HG03196 (cell line): ENCODE results near the gene RIN2.
"Not testable (repeated sequence)": the region's sequence is repeated elsewhere in the genome, so short reads cannot be mapped to it uniquely, and the experiment has no call there.

ENCODE experiments used
- ATAC-seq: cut with Tn5 transposase; IDR thresholded peaks from one replicate; pipeline ENCODE4 v1.9.1; 2021; ENCODE audit not compliant: unreplicated experiment

The RIN2 gene

DNA sequence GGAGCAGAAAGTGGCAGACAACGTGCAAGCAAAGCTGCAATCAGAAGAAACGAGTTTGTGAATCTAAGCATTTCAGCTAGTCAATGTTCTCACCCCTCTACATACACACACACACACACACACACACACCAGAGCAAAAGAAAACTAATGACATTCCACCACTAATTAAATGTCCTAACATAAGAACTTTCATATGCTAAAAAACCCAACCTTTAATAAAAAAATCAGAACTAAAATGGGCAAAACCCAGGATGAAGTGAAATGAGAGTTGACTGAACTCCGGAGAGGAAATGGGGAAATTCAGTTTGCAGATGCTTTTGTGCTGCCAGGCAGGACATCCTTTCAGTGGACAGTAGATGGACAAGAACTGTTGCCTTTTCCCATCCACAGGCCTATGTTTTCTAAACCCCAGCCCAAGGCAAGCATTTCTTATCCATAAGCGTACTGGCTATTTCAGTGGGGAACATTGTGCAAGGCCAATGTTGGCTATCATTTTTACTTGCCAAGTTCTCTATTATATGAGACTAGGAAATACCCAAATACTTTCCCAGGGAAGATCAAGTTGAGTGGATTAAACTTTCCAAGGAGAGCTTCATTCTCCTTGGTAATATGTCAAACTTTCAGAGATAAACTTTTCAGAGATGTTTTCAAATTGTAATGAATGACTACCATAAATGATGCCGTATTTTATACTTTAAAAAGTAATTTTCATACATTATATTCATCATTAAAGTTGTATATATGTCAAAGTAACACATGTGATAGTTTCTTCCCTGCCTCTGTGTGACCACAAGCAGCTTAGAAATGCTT is 27.3 kb downstream of the RIN2 start:
- no peak for ATAC-seq

DNA sequence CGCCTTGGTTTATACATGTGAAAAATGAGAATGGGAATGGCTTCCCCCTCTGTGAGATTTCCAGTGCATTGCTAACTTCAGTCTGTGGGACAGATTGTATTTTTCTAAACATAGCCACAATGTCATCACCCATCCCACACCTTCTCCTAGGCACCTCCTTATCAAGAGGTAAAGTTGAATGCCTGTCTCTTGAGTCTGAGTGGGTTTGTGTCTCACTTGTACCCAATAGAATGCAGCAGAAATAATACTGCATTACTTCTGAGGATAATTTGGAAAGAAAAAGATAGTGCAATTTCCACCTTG is 27.9 kb downstream of the RIN2 start:
- ATAC-seq, result no peak

DNA sequence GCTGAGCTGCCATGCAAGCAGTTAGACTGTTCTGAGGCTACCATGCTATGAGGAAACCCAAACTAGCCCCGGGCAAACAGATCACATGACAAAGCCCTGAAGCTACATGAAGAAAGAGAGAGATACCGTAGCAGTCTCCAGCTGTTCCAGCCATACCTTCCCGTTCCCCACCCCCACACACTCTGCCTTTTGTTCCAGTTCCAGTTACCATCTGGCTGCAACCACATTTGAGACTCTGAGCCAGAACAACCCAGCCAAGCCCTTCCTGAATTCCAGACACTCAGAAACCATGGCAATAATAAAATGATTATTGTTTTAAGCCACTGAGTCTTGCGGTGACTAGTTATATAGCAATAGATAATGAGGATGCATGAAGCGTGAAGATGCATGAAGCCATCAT is 28.3 kb downstream of the RIN2 start:
- ATAC-seq, result no peak

DNA sequence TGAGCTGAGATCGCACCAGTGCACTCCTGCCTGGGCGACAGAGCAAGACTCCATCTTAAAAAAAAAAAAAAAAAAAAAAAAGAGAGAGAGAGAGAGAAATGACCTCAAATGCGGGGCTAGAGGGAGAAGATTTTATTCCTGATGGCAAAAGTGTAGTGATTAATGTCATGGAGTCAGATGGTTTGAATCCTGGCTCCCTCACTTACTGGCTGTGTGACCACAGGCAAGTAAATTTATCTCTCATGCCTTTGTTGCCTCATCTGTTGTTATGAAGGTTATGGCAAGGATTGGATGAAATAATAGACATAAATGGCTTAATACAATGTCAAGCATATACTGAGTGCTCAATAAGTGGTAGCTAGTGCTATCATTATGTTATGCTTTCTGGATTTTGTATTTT is 29.3 kb downstream of the RIN2 start:
- ATAC-seq, result no peak

DNA sequence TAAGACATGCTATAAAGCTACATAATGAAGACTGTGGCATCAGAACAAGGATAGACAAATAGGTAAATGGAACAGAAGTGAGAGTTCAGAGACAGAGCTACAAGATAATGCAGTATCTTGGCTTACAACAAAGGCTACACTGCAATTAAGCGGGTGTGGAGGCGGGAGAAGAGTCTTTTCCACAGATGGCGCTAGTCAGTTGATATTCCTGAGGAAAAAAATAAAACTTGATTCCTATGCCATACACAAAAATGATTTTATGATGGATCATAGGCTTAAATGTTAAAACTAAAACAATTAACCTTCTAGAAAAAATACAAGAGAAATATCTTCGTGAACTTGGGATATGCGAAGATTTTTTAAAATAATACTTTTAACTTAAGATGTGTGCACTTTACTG is 31.0 kb downstream of the RIN2 start:
- no peak for ATAC-seq

DNA sequence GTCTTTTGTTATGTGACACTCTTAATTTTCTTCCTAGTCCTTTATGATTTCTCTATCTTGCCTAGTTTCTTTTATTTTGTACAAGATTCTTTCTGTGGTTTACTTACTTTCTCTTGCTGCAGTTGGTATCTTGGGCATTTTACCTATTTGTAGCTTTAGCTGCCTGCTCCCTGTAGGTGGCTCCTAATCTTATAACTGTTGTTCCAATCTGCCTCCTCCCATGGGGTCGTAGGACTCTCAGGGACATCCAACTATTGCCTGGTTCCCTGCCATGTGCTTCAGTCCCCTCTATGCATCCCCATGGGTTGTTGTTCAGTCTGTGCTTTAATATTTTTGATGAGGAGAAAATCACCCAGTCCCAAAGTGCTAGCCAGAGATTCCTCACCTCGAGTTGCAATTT is 31.4 kb downstream of the RIN2 start:
- ATAC-seq, result no peak

DNA sequence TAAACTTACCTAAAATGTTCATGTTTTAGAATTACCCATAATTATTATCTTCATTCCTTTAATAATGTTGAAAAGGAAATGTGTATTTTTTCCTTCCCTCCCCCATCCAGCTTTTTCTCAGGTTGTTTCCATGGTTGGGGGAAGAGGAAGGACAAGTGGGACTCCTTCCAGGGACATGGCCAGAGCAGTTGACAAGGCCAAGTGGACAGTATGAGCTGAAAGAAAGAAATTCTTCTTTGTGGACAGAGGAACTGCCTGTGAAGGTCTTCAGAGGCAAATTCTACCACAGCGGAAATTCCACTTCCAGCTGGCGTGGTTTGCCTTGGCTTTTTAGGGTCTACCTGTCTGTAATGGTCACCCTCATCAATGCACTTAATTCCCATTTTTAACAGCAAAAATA is 33.8 kb downstream of the RIN2 start:
- ATAC-seq, result no peak

DNA sequence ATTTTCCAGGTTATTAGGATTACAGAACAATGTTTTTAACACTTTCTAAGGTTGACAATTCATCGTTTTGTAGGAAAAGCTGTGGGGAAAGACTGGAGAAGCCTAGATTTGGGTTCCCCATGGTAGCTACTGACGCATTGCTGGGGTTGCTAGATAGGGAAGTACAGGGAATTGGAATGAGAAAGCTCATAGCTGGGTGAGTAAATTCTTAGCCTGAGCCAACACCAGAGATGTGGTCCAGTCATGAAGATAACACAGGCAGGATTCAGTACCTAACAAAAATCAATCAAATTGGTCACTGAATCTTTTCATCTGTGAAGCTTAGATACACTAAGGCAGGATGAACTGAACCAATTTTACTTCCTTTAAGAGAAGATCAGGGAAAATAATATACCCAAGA is 35.7 kb downstream of the RIN2 start:
- ATAC-seq, result no peak

DNA sequence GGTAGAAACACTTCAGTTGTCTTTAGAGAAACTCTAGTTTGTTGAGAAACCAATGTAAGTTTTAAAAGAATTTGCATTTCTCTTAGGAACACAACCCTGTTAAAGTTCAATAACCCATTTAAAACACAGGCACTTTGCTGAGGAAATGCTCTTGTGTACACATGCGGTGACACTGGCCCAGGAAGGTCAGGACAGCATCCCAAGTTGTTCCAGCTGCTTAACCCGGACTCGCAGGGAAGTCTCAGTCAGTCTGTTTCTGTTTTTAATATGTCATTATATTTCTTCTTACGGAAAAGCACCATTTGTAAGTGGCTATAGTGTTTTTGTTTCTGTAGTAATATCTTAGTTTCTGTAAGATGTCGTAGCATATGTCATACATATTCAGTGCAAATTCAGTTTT is 36.9 kb downstream of the RIN2 start:
- ATAC-seq, result no peak

DNA sequence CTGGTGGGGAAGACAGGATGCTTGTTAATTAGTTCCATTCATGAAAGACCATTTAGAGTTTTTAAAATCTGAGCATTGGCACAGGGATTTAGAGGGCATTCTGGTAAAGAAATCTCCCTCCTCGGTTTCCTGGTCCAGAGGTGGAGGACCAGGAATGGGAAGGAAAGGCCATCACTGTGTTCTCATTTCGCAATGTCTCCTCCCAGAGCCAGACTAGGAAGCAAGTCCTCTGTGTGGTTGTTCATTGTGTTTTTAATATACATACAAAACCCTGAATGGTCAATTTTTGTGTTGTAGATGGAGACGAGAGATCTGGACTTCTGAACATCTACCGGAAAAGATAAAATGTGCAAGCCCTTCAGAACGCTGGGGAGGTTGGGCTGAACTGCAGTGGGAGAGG is 41.3 kb downstream of the RIN2 start:
- no peak for ATAC-seq

DNA sequence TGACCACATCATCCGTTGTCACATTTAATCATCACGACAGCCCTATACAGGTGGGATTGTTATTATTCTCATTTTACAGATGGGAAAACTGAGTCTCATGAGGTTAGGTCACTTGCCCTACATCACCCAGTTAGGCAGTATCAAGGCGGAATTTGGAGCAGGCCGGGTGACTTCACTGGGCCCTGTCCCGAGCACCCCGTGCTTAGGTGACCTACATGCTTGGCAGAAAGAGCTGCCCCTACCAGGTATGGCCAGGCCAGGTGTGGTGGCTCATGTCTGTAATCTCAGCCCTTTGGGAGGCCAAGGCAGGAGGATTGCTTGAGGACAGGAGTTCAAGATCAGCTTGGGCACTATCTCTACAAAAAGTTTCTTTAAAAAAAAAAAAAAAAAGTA is 44.0 kb downstream of the RIN2 start:
- no peak for ATAC-seq

DNA sequence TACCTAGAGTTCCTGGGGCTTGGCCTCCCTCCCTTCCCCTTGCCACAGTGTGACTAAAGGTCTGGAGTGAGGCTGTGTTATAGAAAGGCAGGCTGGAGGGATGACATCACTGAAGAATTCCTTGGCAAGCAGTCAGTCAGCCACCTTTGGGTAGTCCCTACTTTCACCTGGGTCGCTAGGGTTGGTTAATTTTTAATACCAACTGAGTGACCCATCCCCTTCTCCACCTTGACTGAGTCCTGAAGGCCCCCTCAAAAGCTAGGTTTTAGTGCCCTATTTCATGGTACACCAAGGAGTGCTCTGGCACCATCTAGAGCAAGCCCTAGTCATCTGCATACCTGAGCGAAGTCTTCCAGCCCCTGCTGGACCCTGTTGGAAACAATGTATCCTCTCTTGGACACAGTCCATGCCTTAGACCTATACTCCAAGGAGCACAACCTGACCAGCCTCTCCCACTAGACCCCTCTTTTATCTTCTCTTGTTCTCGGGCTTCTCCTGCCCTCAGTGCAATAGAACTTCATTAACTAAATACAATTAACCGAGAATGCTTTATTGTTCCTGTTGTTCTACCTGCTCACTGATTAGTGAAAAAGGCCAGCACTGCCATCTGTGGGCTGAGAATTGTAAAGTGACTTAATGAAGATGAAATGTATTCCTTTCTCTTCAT is 44.6 kb downstream of the RIN2 start:
- ATAC-seq, result no peak

DNA sequence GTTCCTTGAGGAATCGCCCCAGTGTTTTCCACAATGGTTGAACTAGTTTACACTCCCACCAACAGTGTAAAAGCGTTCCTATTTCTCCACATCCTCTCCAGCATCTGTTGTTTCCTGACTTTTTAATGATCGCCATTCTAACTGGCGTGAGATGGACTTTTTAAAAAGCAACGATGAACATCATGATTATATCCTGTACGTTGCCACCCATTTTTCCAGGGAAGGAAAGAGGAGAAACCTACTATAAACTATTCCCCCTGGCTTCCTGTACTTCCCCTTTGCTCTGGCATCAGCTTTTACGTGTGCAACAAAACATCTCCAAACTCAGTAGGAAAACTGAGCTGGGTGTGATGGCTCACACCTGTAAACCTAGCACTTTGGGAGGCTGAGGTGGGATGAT is 48.2 kb downstream of the RIN2 start:
- not testable (repeated sequence) for ATAC-seq

DNA sequence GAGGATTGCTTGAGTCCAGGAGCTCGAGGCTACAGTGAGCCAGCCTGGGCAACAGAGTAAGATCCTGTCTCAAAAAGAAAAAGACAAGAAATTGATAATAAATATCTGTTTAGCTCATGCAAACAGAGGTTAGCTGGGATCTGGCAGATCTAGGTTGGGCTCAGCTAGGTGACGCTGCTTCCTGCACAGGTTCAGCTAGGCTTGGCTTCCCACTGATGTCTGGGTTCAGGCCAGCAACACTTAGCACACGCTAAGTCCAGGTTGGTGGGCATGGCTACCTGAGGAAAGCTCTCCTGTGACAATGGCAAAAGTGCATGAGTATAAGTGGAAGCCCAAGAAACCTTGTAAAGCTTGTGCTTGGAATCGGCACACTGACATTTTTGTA is 48.7 kb downstream of the RIN2 start:
- ATAC-seq, result no peak

DNA sequence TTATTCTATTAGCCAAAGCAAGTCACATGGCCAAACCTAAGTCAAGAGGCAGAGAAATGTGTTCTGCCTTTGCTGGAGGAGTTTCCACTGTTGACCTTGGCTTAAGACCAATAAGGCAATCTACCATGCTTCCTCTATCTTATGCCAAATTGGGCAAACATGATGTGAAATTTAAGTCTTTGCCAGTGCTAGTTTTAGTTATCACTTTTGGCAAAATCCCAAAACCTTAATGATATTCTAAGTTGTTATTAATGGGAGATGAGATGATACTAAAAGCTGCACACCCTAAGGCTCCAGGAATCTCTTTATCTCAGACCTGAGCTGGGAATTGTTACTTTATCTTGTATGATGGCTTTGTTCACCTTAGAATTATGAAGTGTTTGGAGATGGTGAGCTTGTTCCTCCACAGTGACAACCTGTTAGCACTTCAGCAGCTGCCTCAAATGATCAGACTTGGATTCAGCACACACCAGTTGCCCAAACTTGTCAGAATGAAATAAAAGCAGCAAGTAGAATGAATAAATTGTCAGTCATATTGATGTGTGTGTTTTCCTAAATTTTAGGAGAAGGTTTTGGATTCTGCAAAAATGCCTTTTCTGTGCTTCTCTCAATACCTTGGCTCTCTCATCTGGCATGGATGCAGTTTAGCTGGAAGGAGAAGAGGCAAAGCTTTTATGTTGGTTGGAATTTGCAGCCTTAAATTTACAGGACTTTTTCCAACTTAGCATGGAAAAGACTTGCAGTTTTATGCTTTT is 49.3 kb downstream of the RIN2 start:
- no peak for ATAC-seq
